ENCODE data around the gene NUP214. TPM values are rescaled to one million over a fixed set of nuclear protein-coding genes. Genes with fewer than 3 reads are reported as not detected.

NUP214 gene
- total and polyA plus RNA-seq, 2 of the 4 experiments (the other 2 are of a cell fraction): 7.9 to 13.4 TPM

- no TSS peak for BruUV-seq (replicated peaks)
Measured at GRCh38 chr9:131226226-131226625, 100.8 kb downstream of the NUP214 start.

More at GRCh38 chr9:131226226-131226625, 100.8 kb downstream of the NUP214 start:
- H3K18ac ChIP-seq (ENCODE audit: low read depth, low read length): no peak overlapping the region
- no peak overlapping the region for H4K5ac ChIP-seq (ENCODE audit: low read depth, low read length)
- H4K20me1 ChIP-seq (ENCODE audit: insufficient read depth, low read length): peaks cover 16% of the 10 kb centered on the region; the same call in 1 of the 2 replicates
- H3K9me1 ChIP-seq (ENCODE audit: insufficient read depth, low read length): peaks cover 20% of the 10 kb centered on the region
- no peak overlapping the region for H3K4me2 ChIP-seq (ENCODE audit: low read depth, low read length)
- H3K14ac ChIP-seq (replicated peaks; ENCODE audit: low read depth, low read length): no peak overlapping the region
- ChIA-PET POLR2A (ENCODE audit: unreplicated experiment) (no interaction called here), CTCF (no interaction called here)
- no peak overlapping the region for H3K4ac ChIP-seq (ENCODE audit: low read depth, low read length)
- H3K4me3 ChIP-seq (ENCODE audit: insufficient read depth, low read depth, low read length): no peak overlapping the region
- H2BK5ac ChIP-seq (ENCODE audit: low read depth, low read length, poor library complexity, severe bottlenecking): no peak overlapping the region
- H3K79me1 ChIP-seq (ENCODE audit: low read depth in 1 of 2, low read length in 2 of 2): 0 out of 4 replicates have a peak, but pooled peaks cover 0 to 12% of the 10 kb centered on the region in 2 experiments
- H4K8ac ChIP-seq (ENCODE audit: low read depth in 2 of 2, low read length in 2 of 2): no peak overlapping the region
- no peak overlapping the region for H3K27ac ChIP-seq (ENCODE audit: insufficient read depth, low read length)
- H3K9ac ChIP-seq (ENCODE audit: low read depth, low read length): no peak overlapping the region
- H2BK120ac ChIP-seq (ENCODE audit: low read depth, low read length): no peak overlapping the region
- intact Hi-C loops (cut with micrococcal nuclease): no loop called here
- no peak for TF ChIP-seq MAFK (IDR thresholded peaks at IDR 0.05; ENCODE audit: low read depth, low read length)
- TF ChIP-seq RFX5 (IDR thresholded peaks at IDR 0.05; ENCODE audit: low read depth, low read length): no peak
- TF ChIP-seq USF2 (IDR thresholded peaks at IDR 0.05; ENCODE audit: low read depth, low read length): no peak
- TF ChIP-seq ELK1 (IDR thresholded peaks at IDR 0.05; ENCODE audit: borderline replicate concordance, low read depth, low read length): no peak
- no peak for TF ChIP-seq MAZ (IDR thresholded peaks at IDR 0.05; ENCODE audit: borderline replicate concordance, low read depth, low read length)
- TF ChIP-seq RCOR1 (IDR thresholded peaks at IDR 0.05; ENCODE audit: insufficient replicate concordance, low read length): no peak
- peaks cover 8% of the 10 kb centered on the region; the same call in 1 of the 2 replicates for H3K36me3 ChIP-seq (ENCODE audit: control insufficient read depth, insufficient read depth, low read length)
- no peak overlapping the region for H2AK9ac ChIP-seq (replicated peaks; ENCODE audit: low read depth, low read length, poor library complexity)
- no peak overlapping the region for H2AFZ ChIP-seq (replicated peaks; ENCODE audit: low read length, poor library complexity)
- H3K56ac ChIP-seq (ENCODE audit: extremely low read depth, insufficient read depth, low read length): no peak overlapping the region
- no peak overlapping the region for H2BK20ac ChIP-seq (ENCODE audit: low read depth, low read length)
- dilution Hi-C loops (cut with HindIII; ENCODE audit: low sequenced_read_pairs, unreplicated experiment): no loop called here
- no peak for DNase-seq
- no CpG with 5 or more reads among the region's 3 CpGs for WGBS, 2 experiments (ENCODE audit: extremely low coverage in 2 of 2, insufficient read length in 1 of 2)
- peaks cover 19% of the 10 kb centered on the region for H3K4me1 ChIP-seq (ENCODE audit: control insufficient read depth, insufficient read depth, low read length)
- no peak overlapping the region for H4K91ac ChIP-seq (ENCODE audit: insufficient read depth, low read depth, low read length)
- no peaks in the 10 kb centered on the region for H3K27me3 ChIP-seq (ENCODE audit: control insufficient read depth, insufficient read depth, low read length)
- H2AK5ac ChIP-seq (ENCODE audit: low read depth, low read length): no peak overlapping the region
- H3K23ac ChIP-seq (ENCODE audit: low read depth, low read length): no peak overlapping the region
- in situ Hi-C loops (cut with MboI; ENCODE audit: low sequenced_read_pairs): no loop called here
- no peak for ATAC-seq (ENCODE audit: low read depth)
- no peaks in the 10 kb centered on the region for H3K9me3 ChIP-seq (ENCODE audit: control insufficient read depth, insufficient read depth, low read length)
- H2BK15ac ChIP-seq (ENCODE audit: low read depth, low read length): no peak overlapping the region
